Measurements from ENCODE around the gene GCK.
A peak's percentile ranks its signal among the peaks of the same experiment; 100 is the strongest.

The GCK gene

DNA sequence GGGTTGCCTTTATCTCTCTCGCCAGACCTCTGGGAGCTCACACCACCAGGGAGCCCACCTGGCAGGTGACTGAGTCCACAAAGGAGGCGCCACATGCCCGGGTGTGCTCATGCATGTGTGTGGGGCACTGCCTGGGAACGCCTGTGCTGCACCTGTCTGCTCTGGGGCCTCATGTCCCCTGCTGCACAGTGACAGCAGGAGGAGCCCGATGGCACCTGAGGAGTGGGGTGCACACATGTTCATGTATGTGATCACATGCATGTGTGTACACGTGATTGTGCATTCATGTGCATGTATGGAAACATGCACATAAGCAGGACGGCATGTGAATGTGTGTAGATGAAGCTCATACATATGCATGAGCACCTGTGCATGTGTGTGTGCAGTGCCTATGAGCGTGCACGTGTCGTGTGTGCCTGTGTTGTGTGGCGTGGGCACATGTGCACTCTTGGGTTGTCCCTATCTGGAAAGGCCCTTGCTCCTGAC, 33.6 kb upstream of the GCK start:
- DNase-seq: no peak

DNA sequence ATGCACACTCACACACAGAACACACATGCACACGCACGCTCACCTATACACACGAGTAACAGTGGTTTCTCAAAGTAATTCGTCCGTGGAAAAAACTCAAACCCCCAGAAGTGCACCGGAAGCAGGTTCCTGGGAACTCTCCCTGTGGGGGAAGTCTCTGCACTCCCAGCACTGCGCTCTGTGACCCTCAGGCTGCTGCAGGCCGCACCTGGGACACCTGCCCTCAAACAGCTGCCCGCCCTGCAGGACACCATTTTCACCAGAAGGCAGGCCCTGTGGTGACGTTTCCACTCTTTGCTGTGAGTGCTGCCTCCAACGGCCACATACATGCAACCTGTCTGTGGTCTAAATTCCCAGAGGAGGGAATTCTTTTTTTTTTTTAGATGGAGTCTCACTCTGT, 32.8 kb upstream of the GCK start:
- no peak for DNase-seq

DNA sequence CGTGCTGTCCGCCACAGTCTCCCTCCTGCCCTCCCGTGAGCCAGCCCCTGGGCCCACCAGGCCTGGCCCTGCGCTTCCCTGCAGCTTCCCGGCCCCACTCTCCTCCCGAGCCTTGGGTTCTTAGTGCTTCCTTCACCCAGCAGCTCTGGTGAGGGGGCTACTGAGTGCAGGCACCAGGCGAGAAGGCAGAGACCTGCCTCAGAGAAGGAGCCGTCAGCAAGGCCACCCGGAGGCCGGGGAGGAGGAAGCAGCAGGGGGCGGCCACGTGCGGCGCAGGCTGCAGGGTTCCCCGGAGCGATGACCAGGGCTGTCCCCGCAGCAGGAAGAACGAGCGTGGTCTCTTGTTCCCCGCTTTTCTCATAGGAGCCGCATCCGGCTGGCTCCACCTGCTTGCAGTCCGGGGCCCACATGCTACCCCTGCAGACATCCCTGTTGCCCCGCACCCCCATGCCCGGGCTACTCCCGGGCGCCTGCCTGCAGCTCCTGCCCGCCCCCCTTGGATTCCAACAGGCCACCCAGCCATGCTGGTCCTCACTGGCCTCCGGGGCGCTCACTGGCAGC, 32.1 kb upstream of the GCK start:
- no peak for DNase-seq

DNA sequence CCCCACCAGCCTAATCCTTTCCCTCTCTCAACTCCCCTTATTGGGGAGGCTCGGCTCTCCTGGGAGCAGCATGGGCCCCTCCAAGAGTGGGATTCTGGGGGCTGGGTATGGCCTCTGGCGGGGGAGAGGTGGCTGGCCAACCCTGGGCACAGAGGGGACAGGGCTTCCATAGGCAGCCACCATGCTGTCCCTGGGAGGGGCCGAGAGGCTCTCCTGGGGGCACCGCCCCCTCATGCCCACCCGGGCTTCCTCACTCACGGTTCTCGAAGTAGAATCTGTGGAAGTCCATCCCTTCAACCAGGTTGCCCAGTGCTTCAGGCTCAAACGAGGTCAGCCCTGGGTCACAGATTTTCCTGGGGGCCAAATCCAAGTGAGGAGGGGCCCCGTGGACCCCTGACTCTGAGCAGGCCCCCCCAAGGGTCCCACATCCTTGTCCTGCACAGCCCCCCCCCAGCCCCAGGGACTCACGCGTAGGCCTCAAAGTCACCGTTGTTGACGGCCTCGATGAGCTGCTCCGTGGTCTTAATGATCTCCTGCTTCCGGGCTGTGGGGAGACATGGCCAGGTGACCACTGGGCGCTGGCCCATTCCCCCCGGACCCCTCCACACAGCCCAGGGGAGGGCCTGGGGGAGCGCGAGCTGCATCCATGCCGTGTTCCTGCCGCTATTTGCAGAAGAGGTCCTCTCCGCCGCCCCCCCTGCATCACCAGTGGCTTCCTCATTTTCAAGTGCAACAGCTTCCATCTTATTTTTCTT, 31.3 kb upstream of the GCK start:
- DNase-seq: no peak

DNA sequence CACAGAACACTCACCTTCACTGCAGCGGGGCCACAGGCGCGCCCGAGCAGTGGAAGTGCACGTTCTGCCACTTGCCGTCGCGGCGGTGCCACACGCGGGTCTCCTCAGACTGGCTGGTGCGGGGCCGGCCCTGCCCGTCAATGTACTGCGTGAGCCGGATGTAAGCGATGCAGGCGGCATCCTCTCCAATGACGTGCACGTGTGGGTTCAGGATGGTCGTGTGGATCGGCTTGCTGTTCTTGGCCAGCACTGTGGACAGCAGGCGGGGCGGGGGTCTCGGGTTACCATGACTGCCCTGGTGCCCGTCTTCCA, 30.8 kb upstream of the GCK start:
- no peak for DNase-seq

DNA sequence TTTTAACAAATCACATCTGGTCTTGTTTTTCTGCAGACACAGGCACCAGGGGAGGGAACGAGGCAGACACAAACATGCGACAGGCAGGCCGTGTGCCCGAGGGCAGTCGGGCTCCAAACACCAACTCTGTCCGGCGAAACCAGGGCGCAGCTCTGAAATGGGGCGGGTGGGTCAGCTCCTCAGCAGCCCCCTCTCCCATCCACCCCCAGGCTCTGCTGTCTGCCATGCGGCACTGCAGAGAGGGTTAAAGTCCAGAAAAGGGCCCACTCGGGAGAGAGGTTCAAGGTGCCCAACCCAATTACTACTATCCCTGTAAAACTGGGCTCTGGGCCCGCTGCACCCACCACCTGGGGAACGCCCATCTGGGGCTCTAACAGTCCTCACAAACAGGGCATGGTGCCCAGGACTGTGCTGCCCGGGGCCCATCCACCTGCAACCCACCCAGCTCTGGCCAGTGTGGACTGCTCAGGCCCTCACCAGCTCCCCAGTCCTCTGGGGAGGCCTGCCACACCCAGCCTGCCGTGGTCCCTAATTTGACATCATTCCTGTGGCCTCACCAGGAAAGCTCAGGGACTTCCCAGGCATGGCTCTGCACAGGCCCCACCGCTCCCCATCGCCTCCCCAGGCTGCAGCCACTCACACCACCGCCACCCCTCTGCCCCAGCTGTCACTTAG, 30.3 kb upstream of the GCK start:
- DNase-seq: no peak

DNA sequence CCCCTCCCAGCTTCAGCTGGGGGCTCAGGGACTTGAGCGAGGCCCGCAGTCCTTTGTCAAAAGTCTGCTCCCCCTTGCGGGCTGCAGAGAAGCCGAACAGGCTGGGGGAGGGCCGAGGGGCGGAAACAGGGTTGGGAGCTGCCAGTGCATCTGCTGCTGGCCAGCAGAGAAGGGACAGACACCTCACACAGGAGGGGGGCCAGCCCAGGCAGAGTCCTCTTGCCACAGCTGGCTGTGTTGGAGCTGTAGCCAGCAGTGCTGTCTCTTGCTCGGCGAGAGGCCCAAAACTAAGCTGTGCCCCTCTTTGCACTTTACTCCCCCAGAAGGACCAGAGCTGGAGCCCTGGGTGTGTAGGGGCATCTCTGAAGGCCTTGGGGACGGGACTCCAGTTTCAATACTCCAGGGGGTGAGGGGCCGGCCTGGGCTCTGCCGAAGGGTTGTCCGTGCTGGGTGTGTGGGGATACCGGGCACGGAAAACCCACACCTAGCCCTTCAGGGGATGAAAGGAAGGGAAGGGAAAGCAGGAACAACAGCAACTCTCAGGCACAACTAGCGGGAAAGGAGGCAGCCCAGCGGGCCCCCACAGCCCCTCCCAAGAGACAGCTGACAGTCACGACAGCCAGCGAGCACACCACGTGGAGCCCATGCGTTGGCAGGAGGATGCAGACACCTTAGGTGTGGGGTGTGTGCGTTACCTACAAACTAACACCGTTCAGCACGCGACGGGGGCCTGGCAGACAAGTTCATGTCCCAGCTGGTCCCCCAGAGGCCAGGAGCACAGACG, 29.4 kb upstream of the GCK start:
- no peak for DNase-seq

DNA sequence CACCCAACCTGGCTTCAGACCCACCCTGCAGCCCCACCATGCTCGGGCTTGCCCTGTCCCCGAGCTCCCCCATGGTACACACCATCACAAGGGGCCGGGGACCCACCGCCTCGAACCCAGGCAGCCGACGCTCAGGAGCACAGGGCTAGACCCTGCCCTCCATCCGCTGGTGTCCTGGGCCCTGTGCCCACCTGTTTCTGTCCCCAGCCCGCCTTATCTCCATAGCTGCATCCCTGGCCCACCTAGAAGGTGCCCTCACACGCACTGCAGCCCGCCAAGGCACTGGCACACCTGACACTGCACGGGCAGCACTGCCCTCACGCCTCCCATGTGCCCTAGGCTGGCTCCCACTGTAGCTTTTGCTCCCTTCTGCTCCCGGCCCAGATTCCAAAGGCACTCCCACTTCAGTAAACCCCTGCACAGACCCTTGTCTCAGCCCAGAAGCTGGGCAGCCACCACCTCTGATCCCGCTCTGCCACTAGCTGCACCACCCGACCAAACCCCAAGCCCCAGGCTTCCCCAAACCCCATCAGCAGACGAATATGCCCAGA, 28.7 kb upstream of the GCK start:
- DNase-seq: no peak

DNA sequence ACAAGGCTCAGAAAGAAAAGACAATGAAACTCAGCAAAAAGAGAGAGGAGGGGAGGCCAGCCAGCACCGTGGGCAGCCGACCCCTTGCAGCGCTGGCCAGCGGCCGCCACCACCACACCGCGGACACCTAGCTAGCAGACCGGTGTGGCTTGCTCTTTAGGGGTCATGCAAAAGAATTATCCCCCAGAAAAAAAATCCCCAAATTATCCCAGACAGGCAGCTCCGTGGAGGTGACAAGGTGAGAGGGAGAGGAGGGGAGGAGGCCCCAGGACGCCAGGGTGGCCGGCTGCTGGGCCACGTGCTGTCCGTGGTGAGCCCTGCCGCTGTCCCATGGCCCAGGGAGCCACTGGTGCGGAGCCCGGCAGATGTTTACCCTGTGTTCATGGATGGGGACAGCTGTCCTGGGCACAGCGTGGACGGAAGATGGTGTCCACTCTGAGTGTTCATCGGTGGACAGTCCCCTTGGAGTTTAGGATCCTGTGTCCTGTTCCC, 28.0 kb upstream of the GCK start:
- no peak for DNase-seq

DNA sequence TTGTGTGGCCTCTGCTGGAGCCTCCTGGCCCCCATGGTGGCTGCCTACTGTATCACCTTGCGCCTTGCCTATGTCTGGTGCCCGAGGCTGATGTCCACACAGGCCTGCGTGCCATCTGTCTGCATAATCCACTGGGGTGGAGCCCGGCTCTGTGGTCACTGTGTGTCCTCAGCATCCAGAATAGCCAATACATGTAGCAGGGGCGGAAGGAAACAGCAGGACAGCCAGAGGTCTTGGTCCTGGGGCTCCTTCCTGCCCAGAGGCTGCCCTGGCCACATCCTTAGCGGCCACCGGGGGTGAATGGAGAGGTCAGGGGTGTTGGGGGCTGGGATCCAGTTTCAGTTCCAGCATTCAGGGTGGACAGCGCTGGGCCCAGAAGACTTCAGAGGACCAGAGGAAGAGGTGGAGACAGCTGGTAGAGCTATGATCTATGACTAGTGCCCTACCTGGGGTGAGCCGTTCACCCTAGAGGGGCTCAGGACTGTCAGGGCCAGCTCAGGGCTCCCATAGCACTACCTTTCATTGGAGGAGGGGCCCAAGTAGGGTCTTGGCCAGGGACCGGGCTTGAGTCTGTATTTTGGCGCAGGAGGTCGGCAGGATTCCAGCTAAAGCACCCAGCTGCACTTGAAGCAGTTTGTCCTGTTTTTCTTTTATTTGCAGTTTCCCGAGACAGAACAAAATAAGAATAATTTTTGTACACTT, 27.4 kb upstream of the GCK start:
- peak in 4 of 14 donors; percentile 30 to 77 (median 34) for DNase-seq

DNA sequence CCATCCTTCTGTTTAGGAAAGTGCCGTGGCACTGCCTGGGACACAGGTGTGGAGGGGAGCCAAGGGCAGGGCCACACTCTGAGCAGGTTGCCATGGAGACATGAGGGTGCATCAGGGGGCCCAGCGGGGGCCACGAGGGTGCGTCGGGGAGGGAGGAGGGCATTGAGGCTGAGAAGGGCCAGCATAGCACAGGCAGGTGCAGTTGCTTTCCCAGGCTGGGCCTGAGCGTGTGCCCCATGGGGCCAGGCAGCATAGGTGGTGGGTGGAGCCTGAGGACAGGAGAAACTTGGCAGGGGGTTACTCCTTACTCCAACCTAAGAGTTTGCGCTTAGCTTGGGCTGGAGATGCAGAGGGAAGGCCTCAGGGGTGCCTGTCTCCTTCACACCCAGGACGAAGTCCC, 26.8 kb upstream of the GCK start:
- DNase-seq: no peak

DNA sequence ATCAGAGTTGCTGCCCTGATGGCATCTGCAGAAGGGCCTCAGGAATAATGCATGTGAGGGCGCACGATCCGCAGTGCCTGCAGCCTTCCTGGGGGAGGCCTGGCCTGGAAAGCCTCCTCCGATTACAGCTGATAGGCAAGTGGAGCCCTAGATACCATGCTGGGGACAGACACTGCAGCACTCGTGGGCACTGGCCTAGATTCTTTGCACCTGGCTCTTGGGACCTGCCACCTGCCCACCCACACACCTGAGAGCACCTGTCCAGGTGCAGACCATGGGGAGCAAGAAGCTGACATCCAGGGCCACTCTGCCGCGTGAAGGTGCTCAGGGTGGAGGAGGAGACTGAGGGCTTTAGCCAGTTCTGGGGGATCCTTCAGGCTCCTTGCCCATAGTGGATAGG, 26.3 kb upstream of the GCK start:
- no peak for DNase-seq

DNA sequence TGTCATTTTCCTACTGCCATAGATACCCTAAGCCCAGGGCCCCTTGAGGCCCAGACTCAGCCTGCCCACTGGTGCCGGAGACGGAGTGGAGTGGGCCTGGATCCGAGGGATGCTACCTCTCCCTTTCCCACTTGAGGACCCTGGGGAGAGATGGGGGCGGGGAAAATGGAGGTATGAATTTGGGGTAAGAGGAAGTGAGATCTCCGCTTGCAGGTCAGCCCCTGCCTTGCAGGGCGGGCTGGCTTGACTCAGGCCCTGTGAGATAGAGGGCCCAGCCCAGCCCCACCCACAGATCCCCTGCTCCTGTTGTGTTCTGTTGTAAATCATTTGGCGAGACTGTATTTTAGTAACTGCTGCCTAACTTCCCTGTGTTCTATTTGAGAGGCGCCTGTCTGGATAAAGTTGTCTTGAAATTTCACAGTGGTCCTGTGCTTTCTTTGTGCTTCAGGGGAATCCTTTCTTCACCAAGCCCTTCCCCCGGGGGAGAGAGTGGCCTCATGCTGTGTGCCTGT, 24.7 kb upstream of the GCK start:
- DNase-seq: no peak

DNA sequence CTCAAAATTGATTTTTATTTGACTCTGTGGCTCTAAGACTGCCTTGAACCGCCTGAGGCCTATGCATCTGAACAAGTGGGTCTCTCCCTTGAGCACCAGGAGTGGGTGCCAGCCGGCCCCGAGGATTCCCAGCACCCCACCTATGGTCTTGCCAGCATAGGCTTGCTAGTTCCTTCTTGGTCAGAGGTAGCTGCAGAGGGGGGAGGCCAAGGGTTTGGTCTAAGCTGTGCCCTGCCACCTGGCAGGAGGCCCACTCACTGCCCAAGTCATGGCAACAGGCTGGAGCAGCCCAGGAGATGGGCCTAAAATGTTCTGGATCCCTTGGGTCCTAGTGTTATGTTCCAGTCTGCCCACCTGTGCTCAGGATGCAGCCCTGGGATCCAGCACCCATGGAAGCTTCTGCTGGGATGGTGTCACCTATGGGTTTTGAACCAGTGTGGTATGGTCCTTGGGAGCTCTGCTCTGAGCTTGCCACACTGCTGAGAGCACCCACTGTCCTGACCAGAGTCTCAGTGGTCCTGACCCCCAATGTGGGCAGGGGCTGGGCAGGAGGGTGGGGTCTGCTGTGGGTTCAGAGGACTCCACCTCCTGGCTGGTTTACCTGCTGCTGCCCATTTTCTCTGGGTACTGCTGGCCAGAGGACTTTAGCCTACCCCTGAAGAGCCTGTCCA, 24.1 kb upstream of the GCK start:
- DNase-seq: peak in 2 of 14 donors; percentile 16 to 20

DNA sequence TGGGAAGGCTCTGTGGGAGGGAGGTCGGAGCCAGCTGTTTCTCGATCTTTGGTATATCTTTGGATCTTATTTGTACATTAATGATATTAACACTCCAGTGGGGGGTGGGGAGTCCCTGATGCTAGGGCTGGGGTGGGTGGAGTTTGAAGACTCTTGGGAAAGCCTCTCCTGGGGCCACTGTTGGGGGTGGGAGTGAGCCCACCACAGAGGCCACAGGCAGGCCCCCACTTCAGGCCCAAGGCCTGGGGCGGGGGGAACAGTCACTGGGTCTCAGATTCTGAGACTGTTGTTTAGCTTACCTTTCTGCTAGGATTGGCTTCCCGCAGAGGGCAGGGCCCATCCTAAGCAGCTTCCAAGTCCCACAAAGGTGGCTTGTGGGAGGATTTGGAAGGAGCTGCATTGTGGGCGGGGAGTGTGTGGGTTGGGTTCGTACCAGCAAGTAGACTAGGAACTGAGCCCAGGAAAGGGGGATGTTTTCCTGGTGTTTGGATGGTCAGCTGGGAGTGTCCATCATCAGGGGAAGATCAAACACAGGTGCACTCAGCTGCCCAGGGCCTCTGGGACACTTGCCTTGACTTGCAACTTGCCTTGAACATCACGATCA, 23.4 kb upstream of the GCK start:
- no peak for DNase-seq

DNA sequence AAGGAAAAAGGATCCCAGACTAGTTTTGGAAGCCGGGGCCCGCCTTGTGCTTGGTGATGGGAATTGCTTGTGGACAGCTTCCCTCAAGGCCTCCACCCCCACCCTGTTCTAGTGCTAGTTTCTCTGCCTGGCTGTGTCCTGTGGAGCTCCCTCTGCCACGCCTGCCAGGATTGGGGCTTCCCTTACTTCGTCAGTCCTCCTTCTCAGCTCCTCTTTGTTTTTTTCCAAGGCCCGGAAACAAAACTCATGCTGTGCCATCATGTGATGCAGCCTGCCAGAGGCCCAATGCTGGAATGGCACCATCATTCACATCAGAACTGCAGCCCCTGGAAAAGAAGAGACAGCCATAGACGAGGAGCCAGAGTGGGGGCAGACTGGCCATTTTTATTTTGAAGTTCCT, 22.8 kb upstream of the GCK start:
- DNase-seq: peak in 11 of 14 donors; percentile 25 to 82 (median 58)

DNA sequence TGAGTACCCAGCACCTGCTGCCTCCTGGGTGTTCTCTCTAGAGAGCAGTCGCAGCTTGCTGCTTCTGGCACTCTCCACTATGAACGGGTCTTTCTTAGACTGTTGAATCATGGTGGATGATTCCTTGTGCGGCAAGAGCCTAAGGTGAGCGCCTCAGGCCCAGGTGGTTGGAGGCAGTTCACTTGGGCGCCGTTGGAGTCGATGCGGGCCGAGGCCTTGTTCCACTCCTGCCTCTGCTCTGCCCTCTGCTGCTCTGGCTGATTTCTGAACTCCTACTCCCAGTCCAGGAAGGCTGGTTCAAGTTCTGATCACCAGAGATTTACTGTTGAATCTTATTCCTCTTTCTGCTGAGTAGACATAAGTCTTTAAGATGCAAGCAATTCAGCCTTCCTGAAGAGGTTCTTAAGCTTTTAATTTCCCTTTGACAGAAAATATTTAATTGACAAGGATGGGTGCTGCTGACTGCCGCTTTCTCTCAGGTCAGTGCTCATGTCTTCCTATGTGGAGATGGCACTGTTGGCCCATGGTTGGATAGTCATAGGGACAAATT, 22.0 kb upstream of the GCK start:
- DNase-seq: no peak

DNA sequence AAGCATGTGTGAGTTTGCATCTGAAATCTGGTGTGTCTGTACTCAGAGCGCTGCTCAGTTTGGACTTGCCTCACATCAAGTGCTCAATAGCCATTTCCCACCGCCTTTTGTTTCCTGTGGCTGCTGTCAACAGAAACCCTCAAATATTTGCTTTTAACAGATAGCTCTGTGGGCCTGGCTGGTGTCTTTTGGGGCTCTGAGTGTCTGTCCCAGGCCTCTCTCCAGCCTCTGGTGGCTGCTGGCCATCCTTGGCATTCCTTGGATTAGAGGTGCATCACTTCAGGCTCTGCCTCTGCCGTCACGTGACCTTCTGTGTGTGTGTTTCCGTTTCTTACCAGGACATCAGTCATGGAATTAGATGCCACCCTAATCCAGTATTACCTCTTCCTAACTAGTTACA, 20.9 kb upstream of the GCK start:
- peak in 4 of 14 donors; percentile 18 to 27 (median 23) for DNase-seq

DNA sequence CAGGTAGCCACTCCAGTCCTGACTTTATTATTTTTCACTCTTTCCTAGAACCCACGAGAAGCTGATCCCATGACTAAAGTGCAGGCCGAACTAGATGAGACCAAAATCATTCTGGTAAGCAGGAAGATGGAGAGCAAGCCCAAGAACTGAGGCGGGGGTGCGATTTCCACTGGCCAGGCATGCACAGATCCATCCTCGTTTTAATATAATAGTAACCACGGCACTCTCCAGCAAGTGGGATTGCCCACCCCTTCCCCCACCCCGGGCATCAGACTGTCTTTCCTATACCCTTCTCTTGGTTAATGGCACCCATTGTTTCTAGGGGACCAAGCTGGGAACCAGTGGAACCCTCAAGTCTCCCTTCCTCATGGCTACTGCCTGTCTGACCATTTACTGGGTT, 18.8 kb upstream of the GCK start:
- DNase-seq: no peak

DNA sequence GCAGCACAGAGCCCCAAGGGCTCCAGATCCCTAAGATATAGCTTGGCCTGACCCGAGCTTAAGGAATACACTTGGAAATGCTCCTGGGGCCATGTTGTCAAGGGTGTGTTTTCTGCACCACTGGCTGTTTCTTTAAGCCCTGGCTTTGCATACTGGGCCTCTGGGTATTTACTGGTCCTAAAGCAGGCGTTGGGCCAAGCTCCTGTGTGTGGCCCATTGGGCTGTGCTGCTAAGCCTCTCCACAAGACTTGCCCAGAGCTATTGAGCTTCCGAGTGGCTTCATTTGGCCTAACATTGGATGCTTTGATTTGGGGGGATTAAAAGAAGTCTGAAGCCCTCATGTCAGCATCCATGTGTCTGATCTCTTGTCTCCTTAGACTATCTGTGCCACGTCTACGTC, 16.8 kb upstream of the GCK start:
- no peak for DNase-seq

DNA sequence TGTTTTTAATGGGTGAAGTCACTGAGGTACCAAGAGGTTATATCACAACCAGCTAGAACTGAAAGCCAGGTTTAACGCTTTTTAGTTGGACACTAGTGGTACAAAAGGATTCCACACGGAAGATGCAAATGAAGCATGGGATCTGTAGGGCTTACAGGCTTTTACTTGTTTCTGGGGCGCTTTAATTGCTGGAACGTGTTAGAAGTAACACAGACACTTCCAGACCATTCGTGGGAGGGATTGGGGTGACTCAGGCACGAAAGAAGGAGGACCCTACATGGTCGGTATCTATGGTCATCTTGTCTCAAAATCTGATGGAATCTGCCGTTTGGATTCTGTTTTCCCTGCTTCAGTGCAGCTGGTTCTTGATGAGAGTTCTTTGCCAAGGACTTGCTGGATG, 12.6 kb upstream of the GCK start:
- no peak for DNase-seq

Data from C1 segment of cervical spinal cord (tissue), 14 donors.